Measurements from ENCODE around the gene KLHL18.
"Not testable (repeated sequence)": the region's sequence is repeated elsewhere in the genome, so short reads cannot be mapped to it uniquely, and the experiment has no call there.

The KLHL18 gene

GRCh38 chr3:47282424-47283192, at the start of gene KLHL18, which contains the start of gene KIF9:
Gene KLHL18 (plus strand): TSS chr3:47282944. CDS start chr3:47282966, 22 bp downstream.
Gene KIF9 (minus strand): TSS chr3:47282799. CDS start chr3:47277374, 5,425 bp downstream.
- peak; percentile 91 for DNase-seq (ENCODE audit: low read depth)

- DNase-seq (ENCODE audit: low read depth), result no peak
Observed at GRCh38 chr3:47238017-47238416, 44.7 kb upstream of the KLHL18 start.

DNA sequence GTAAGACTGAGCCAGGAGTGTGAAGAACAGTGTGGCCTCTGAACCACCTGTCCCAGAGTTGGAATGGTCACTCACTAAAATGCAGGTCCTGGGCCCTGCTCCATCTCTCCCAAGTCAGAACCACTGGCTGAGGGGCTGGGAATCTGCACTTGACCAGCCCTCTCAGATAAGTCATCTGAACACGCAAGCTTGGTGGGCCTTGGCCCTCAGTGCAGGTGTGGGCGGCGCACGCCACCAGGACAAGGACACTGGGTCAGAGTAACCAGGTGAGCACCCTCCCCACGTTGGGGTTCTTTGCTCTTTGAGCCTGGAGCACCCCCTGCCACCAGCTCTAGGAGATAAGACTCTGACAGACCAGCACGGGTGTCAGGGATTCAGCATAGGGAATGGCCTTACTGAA, 42.8 kb upstream of the KLHL18 start:
- no peak for DNase-seq (ENCODE audit: low read depth)

DNA sequence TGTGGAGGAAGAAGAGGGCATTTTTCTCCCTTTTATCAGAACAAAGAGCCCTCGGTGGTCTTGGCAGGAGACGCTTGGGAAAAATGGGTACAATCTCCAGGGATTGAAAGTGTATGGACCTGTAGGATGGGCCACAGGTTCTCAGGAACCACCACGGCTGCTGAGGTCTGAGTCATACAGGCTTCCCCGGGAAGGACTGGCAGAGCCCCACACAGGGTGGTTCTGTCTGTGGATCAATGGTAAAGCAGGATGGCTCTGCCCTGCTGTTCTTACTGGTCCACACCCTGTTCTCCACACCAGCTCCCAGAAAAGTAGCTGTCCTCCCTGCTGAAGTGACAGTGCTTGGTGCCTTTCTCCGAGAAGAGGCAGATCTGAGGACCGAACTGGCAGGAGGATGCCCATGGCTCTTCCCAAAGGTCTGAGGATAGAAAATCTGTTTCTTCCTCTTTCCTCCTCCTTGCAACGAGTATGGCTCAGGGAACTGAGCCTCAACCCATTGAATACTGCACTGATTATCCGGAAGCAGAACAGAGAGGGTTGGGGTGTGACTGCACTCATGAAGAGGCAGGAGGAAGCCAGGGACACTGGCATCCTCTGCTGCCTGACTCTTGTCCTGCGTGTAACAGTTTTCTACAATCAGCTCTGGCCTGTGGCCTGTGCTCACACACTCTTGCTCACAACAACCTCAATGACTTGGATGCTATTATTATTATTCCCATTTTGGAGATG, 39.2 kb upstream of the KLHL18 start:
- no peak for DNase-seq (ENCODE audit: low read depth)

DNA sequence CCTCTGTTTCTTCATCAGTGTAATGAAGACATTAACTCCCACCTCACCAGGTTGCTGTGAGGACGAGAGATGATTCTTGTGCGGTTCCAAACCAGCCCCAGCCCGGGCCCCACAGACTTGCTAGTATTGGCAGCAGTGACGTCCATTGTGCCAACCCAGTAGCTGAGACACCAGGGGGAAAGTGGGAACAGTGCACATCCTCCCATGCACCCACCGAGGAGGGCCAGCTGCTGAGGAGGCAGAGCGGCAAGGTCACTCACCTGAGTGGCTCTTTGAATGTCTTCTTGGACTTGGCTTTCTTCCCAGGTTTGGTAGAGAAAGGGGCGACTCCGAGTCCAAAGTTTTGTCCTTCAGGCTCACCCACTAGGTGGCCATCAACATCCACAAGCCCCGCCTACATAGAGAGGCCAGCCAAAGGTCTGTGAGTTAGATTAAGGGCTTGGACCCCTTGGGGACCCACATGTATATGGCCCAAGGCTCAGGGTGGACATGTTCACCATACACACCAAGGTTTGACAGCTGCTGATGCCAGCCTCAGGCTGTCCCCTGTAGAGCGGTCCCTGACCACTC, 38.1 kb upstream of the KLHL18 start:
- no peak for DNase-seq (ENCODE audit: low read depth)

DNA sequence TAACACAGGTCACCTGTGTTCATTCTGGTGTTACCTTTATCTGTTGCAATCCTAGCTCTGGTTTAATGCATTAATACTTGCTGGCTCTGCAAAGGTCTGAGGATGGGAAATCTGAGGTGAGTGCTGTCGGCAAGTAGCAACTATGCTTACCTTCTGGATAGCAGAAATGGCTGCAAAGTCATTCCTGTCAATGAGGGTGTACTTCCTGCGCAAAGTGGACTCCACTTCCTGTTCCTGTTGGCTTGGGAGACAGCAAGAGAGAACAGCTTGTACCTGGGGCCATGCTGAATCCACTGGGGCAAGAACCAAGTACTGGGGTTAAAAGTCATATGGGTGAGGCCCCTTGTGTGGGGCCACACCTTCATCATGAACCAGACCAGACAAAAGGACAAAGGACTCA, 37.5 kb upstream of the KLHL18 start:
- no peak for DNase-seq (ENCODE audit: low read depth)

DNA sequence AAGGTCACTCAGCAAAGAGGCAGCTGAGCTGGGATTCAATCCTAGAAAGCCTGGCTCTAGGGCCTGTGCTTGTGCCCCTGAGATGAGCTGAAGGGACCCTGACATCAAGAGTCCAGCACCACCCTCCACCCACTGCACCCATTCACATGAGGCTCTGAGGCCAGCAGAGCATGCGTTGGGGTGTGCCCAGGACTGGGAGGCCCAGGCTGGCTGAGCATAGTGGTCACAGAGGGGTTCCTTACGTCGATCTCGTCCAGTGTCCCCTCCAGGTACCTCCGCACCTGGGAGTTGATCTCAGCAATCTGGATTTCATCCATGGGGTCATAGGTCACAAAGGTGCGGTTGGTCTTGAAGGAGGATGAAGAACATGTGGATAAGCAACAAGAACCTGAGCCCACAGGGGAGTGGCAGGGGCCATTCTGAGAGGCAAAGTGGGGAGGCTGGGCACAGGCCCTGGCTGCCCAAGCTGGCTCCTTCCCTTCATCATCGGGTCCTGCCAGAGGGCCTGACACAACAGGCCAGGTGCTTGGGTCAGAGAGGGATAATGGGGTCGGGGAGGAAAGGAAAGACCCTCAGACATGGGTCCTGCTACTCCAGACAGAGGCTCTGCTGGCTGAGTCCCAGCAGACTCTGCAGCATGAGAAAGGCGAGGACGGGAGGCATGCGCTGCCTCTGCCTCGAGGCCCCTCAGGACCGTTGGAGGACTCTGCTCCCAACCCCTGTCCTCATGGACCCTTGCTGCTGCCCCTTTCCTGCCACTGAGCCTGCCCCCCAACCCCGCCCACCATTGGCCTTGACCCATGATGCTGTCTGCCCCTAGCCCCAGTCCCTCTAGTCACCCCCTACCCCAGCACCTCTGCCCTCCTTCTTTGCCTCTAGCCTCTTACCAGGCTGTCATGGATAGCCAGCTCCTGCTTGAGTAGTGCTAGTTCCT, 35.3 kb upstream of the KLHL18 start:
- DNase-seq (ENCODE audit: low read depth), result no peak

- no peak for DNase-seq (ENCODE audit: low read depth)
Observed at GRCh38 chr3:47250309-47251060, 32.3 kb upstream of the KLHL18 start.

- not testable (repeated sequence) for DNase-seq (ENCODE audit: low read depth)
Observed at GRCh38 chr3:47251085-47251484, 31.7 kb upstream of the KLHL18 start.

GRCh38 chr3:47251689-47252088, 31.1 kb upstream of the KLHL18 start:
- no peak for DNase-seq (ENCODE audit: low read depth)

DNA sequence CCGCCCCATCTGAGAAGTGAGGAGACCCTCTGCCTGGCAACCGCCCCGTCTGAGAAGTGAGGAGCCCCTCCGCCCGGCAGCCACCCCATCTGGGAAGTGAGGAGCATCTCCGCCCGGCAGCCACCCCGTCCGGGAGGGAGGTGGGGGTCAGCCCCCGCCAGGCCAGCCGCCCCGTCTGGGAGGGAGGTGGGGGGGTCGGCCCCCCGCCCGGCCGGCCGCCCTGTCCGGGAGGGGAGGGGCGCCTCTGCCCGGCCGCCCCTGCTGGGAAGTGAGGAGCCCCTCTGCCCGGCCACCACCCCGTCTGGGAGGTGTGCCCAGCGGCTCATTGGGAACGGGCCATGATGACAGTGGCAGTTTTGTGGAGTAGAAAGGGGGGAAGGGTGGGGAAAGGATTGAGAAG, 26.4 kb upstream of the KLHL18 start:
- DNase-seq (ENCODE audit: low read depth), result not testable (repeated sequence)

GRCh38 chr3:47259114-47259513, 23.6 kb upstream of the KLHL18 start:
- no peak for DNase-seq (ENCODE audit: low read depth)

GRCh38 chr3:47260605-47261004, 22.1 kb upstream of the KLHL18 start:
- no peak for DNase-seq (ENCODE audit: low read depth)

DNA sequence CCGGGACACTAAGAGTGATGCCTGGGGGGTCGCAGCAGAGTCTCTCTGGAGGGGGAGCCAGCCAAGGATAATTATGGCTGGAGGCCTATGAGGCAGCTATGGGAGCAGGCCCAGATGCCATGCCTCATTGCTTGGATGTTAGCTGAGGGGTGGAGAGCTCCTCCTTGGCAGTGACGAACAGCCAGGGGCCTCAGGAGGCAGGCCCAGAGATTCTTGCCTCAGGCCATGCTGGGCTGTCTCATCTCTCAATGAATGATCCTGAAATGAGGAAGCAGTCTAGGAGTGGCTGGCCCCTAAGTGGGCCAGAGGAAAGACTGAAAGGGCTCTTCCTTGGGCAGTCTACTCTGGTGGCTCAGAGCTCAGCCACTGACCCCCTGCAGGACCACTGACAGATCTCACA, 21.4 kb upstream of the KLHL18 start:
- DNase-seq (ENCODE audit: low read depth), result no peak

DNA sequence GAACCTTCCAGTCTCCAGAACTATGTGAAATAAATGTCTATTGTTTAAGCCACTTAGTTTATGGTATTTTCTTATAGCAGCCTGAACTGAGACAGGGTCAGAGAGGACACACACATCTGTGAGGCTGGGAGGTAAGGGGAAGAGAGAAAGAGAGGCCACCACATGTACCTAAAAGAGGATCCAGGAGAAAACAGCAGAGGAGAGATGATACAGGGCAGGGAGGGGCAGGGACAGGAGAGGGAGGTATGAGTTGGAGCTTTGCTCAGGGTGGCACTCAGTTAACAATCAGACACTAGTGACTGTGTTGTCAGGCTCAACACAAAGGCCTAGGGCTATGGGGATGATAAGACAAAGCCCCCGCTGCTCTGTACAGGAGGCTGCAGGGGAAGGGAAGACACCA, 17.7 kb upstream of the KLHL18 start:
- DNase-seq (ENCODE audit: low read depth), result no peak

DNA sequence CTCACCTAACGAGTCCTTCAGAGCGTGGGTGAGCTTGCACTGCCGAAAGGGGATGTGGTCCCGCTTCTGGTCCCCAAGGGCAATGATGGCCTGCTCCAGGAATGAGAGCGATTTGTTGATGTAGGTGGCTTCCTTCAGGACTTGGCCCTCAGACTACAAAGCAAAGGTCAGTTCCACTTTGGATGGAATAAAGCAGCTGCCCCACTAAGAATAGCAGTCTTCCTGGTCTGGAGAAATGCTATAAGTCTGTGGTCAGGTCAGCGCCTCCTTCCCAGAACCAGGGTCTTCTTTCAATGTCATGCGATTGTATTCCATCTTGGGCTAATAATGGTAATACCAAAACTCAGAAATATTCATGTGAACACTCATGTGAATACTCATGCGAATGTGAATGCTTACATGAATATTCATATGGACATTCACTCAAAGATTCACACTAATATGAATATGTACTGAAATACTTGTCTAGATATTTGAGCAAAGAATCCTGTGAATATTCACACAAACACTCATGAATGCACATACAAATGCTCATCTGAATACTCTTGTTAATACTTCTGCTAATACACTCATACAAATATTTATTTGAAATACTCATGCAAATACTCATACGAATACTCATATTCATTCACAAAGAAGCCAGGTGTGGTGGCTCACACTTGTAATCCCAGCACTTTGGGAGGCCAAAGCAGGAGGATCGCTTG, 16.9 kb upstream of the KLHL18 start:
- no peak for DNase-seq (ENCODE audit: low read depth)

- DNase-seq (ENCODE audit: low read depth), result peak; percentile 22
Observed at GRCh38 chr3:47266709-47267489, 15.8 kb upstream of the KLHL18 start.

DNA sequence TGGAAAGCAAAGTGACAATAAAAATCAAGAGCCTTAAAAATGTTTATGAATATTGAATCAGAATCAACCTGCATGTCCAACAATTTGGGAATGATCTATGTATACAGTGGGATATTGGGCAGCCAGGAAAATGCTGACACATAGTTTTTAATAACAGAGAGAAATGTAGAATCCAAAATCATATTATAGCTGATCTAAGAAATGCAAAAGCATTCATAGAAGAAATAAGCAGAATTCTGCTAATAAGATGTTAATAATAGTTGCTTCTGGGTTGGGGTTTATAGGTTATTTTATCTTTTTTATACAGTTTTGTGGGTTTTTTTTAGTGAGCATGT, 15.3 kb upstream of the KLHL18 start:
- DNase-seq (ENCODE audit: low read depth), result no peak

GRCh38 chr3:47270526-47270925, 12.2 kb upstream of the KLHL18 start:
- no peak for DNase-seq (ENCODE audit: low read depth)

GRCh38 chr3:47273564-47273963, 9.2 kb upstream of the KLHL18 start:
- no peak for DNase-seq (ENCODE audit: low read depth)

All from stimulated activated CD8-positive, alpha-beta memory T cell treated with anti-CD3 and anti-CD28 coated beads, Interleukin-12 subunit alpha, Interleukin-12 subunit beta, amount 100 ng/mL, for 4 hours (primary cell).